HEK293 (cell line): ENCODE measurements around the gene IPO13.

Source experiments
- CTCF ChIA-PET: fragments of 350-600 bp; formaldehyde crosslinking; extraction: SDS; loops from one replicate; lab custom pipeline; 2021; ENCODE audit warnings: antibody characterized with exemption; lab: Yijun Ruan, JAX
- POLR2A ChIA-PET: fragments of 300-600 bp; formaldehyde crosslinking; extraction: SDS; loops from one replicate; lab custom pipeline; 2020; ENCODE audit warnings: antibody characterized with exemption, inconsistent platforms; lab: Yijun Ruan, JAX
- H3K27ac ChIP-seq: fragments of 200-500 bp; sonication (Bioruptor generic); 2 replicates; pipeline ENCODE4 v1.5.1; 2014; ENCODE audit warnings: low read depth, low read length, control low read depth, inconsistent platforms; ENCODE audit errors: extremely low read depth
- H3K36me3 ChIP-seq, 2 experiments: fragments of 200-500 bp in 1 of 2; sonication (Bioruptor generic) in 1 of 2; 1 replicate in 1 of 2; 2 replicates in 1 of 2; pipeline ENCODE4 v1.5.1; 2014 to 2017; ENCODE audit warnings: inconsistent platforms in 2 of 2, low read length in 2 of 2; ENCODE audit not compliant: control insufficient read depth in 2 of 2, insufficient read depth in 1 of 2
- H3K4me1 ChIP-seq: fragments of 200-500 bp; sonication (Bioruptor generic); 2 replicates; pipeline ENCODE4 v1.5.1; 2014; ENCODE audit warnings: mild to moderate bottlenecking, low read length, inconsistent platforms; ENCODE audit not compliant: control insufficient read depth, insufficient read depth
- H3K4me3 ChIP-seq: 2 replicates; pipeline ENCODE4 v1.5.1; 2011; ENCODE audit warnings: low read depth, mild to moderate bottlenecking, control low read depth, low read length, moderate library complexity
- H3K9me3 ChIP-seq: fragments of 200-500 bp; sonication (Bioruptor generic); 2 replicates; pipeline ENCODE4 v1.5.1; 2014; ENCODE audit warnings: low read depth, low read length, inconsistent platforms; ENCODE audit not compliant: control insufficient read depth, insufficient read depth
- BCL11A ChIP-seq: fragments of 450-650 bp; formaldehyde crosslinking; IDR thresholded peaks from 2 replicates; pipeline ENCODE4 v1.5.1; 2016; ENCODE audit warnings: low read depth, missing biosample characterization, missing genetic modification characterization
- SCRT1 ChIP-seq: fragments of 450-650 bp; formaldehyde crosslinking; IDR thresholded peaks from 2 replicates; pipeline ENCODE4 v1.5.1; 2016; ENCODE audit warnings: missing biosample characterization, missing genetic modification characterization, borderline replicate concordance
- ZBTB1 ChIP-seq: fragments of 450-650 bp; formaldehyde crosslinking; IDR thresholded peaks from 2 replicates; pipeline ENCODE4 v1.5.1; 2016; ENCODE audit warnings: missing biosample characterization, missing genetic modification characterization
- ZBTB48 ChIP-seq: fragments of 450-650 bp; formaldehyde crosslinking; IDR thresholded peaks from 2 replicates; pipeline ENCODE4 v1.5.1; 2016; ENCODE audit warnings: missing biosample characterization, missing genetic modification characterization
- ZNF146 ChIP-seq: fragments of 450-650 bp; formaldehyde crosslinking; IDR thresholded peaks from 2 replicates; pipeline ENCODE4 v1.5.1; 2016; ENCODE audit warnings: missing biosample characterization, missing genetic modification characterization
- ZNF292 ChIP-seq: fragments of 450-650 bp; formaldehyde crosslinking; IDR thresholded peaks from 2 replicates; pipeline ENCODE4 v1.5.1; 2016; ENCODE audit warnings: low read depth, missing biosample characterization, missing genetic modification characterization, borderline replicate concordance
- ZNF416 ChIP-seq: fragments of 450-650 bp; formaldehyde crosslinking; IDR thresholded peaks from 2 replicates; pipeline ENCODE4 v1.5.1; 2016; ENCODE audit warnings: missing biosample characterization, missing genetic modification characterization
- ZNF701 ChIP-seq: fragments of 450-650 bp; formaldehyde crosslinking; IDR thresholded peaks from 2 replicates; pipeline ENCODE4 v1.5.1; 2016; ENCODE audit warnings: missing biosample characterization, missing genetic modification characterization
- ZSCAN16 ChIP-seq: fragments of 450-650 bp; formaldehyde crosslinking; IDR thresholded peaks from 2 replicates; pipeline ENCODE4 v1.5.1; 2016; ENCODE audit warnings: missing biosample characterization, missing genetic modification characterization
- TF ChIP-seq, protein P1 (sequence below): fragments of 450-650 bp; formaldehyde crosslinking; conservative IDR thresholded peaks from 2 replicates; pipeline ENCODE4 v1.5.1; 2016; ENCODE audit warnings: low read depth, missing biosample characterization, missing genetic modification characterization
- TF ChIP-seq, protein P2 (sequence below): fragments of 450-650 bp; formaldehyde crosslinking; IDR thresholded peaks from 2 replicates; pipeline ENCODE4 v1.5.1; 2016; ENCODE audit warnings: missing biosample characterization, missing genetic modification characterization, low read depth
- TF ChIP-seq, protein P3 (sequence below): fragments of 450-650 bp; formaldehyde crosslinking; IDR thresholded peaks from 2 replicates; pipeline ENCODE4 v1.5.1; 2016; ENCODE audit warnings: missing biosample characterization, missing genetic modification characterization, borderline replicate concordance

IPO13 gene

DNA sequence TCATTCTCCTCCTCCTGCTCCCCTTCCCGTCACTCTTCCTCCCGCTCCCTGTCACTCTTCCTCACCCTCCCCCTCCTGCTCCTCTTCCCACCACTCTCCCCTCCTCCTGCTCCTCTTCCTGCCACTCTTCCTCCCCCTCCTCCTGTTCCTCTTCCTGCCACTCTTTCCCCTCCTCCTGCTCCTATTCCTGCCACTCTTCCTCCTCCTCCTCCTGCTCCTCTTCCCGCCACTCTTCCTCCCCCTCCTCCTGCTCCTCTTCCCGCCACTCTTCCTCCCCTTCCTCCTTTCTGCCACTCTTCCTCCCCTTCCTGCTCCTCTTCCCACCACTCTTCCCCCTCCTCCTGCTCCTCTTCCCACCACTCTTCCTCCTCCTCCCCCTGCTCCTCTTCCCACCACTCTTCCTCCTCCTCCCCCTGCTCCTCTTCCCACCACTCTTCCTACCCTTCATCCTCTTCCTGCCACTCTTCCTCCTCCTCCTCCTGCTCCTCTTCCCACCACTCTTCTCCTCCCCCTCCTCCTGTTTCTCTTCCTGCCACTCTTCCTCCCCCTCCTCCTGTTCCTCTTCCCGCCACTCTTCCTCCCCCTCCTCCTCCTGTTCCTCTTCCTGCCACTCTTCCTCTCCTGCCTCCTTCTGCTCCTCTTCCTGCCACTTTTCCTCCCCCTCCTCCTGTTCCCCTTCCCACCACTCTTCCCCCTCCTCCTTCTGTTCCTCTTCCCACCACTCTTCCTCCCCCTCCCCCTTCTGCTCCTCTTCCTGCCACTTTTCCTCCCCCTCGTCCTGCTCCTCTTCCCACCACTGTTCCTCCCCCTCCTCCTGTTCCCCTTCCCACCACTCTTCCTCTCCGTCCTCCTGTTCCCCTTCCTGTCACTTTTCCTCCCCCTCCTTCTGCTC, 41.8 kb upstream of the IPO13 start (continued):
- TF ChIP-seq, protein P1, sequence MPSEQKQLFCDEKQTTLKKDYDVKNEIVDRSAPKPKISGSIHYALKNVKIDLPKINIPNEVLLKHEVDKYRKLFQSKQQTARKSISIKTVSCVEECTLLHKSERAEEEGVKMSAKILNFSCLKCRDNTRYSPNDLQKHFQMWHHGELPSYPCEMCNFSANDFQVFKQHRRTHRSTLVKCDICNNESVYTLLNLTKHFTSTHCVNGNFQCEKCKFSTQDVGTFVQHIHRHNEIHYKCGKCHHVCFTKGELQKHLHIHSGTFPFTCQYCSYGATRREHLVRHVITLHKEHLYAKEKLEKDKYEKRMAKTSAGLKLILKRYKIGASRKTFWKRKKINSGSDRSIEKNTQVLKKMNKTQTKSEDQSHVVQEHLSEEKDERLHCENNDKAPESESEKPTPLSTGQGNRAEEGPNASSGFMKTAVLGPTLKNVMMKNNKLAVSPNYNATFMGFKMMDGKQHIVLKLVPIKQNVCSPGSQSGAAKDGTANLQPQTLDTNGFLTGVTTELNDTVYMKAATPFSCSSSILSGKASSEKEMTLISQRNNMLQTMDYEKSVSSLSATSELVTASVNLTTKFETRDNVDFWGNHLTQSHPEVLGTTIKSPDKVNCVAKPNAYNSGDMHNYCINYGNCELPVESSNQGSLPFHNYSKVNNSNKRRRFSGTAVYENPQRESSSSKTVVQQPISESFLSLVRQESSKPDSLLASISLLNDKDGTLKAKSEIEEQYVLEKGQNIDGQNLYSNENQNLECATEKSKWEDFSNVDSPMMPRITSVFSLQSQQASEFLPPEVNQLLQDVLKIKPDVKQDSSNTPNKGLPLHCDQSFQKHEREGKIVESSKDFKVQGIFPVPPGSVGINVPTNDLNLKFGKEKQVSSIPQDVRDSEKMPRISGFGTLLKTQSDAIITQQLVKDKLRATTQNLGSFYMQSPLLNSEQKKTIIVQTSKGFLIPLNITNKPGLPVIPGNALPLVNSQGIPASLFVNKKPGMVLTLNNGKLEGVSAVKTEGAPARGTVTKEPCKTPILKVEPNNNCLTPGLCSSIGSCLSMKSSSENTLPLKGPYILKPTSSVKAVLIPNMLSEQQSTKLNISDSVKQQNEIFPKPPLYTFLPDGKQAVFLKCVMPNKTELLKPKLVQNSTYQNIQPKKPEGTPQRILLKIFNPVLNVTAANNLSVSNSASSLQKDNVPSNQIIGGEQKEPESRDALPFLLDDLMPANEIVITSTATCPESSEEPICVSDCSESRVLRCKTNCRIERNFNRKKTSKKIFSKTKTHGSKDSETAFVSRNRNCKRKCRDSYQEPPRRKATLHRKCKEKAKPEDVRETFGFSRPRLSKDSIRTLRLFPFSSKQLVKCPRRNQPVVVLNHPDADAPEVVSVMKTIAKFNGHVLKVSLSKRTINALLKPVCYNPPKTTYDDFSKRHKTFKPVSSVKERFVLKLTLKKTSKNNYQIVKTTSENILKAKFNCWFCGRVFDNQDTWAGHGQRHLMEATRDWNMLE (tag by site-specific recombination), result no peak
- TF ChIP-seq ZBTB1 (tag by site-specific recombination) (no peak), ZNF292 (tag by site-specific recombination) (no peak)
- TF ChIP-seq, all 188 proteins: peak for 0

DNA sequence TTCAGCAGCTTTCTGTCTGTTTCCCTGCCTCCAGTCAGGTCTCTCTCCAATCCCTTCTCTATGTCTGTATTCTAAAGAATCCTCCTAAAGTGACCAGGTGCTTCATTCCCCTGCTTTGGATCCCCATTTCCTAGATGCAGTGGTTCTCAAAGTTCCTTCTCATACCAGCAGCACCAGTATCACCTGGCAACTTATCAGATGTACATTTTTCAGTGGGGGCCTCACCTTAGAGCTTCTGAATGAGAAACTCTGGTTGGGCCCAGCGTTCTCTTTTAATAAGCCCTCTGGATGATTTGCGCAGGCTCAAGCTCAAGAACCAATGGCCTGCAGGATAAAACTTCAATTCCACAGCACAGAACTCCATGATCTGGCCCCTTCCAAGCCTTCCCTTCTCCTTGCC, 38.5 kb upstream of the IPO13 start:
- no peak overlapping the region for H3K4me3 ChIP-seq
- H3K36me3 ChIP-seq, result no peaks in the 10 kb centered on the region
- H3K4me1 ChIP-seq, result no peaks in the 10 kb centered on the region
- no peak overlapping the region for H3K27ac ChIP-seq
- CTCF ChIA-PET, result interaction anchor here (0.6 to 1.2 kb wide), 3 partner anchors 11 to 144 kb away, joined by 3 to 6 read pairs (median 3); no protein-coding TSS in a partner anchor
- H3K9me3 ChIP-seq, result no peaks in the 10 kb centered on the region
- POLR2A ChIA-PET, result no interaction called here
- TF ChIP-seq, protein P2, sequence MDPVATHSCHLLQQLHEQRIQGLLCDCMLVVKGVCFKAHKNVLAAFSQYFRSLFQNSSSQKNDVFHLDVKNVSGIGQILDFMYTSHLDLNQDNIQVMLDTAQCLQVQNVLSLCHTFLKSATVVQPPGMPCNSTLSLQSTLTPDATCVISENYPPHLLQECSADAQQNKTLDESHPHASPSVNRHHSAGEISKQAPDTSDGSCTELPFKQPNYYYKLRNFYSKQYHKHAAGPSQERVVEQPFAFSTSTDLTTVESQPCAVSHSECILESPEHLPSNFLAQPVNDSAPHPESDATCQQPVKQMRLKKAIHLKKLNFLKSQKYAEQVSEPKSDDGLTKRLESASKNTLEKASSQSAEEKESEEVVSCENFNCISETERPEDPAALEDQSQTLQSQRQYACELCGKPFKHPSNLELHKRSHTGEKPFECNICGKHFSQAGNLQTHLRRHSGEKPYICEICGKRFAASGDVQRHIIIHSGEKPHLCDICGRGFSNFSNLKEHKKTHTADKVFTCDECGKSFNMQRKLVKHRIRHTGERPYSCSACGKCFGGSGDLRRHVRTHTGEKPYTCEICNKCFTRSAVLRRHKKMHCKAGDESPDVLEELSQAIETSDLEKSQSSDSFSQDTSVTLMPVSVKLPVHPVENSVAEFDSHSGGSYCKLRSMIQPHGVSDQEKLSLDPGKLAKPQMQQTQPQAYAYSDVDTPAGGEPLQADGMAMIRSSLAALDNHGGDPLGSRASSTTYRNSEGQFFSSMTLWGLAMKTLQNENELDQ, result no peak
- no peak for TF ChIP-seq ZSCAN16 (tag by site-specific recombination)
- TF ChIP-seq, protein P3, sequence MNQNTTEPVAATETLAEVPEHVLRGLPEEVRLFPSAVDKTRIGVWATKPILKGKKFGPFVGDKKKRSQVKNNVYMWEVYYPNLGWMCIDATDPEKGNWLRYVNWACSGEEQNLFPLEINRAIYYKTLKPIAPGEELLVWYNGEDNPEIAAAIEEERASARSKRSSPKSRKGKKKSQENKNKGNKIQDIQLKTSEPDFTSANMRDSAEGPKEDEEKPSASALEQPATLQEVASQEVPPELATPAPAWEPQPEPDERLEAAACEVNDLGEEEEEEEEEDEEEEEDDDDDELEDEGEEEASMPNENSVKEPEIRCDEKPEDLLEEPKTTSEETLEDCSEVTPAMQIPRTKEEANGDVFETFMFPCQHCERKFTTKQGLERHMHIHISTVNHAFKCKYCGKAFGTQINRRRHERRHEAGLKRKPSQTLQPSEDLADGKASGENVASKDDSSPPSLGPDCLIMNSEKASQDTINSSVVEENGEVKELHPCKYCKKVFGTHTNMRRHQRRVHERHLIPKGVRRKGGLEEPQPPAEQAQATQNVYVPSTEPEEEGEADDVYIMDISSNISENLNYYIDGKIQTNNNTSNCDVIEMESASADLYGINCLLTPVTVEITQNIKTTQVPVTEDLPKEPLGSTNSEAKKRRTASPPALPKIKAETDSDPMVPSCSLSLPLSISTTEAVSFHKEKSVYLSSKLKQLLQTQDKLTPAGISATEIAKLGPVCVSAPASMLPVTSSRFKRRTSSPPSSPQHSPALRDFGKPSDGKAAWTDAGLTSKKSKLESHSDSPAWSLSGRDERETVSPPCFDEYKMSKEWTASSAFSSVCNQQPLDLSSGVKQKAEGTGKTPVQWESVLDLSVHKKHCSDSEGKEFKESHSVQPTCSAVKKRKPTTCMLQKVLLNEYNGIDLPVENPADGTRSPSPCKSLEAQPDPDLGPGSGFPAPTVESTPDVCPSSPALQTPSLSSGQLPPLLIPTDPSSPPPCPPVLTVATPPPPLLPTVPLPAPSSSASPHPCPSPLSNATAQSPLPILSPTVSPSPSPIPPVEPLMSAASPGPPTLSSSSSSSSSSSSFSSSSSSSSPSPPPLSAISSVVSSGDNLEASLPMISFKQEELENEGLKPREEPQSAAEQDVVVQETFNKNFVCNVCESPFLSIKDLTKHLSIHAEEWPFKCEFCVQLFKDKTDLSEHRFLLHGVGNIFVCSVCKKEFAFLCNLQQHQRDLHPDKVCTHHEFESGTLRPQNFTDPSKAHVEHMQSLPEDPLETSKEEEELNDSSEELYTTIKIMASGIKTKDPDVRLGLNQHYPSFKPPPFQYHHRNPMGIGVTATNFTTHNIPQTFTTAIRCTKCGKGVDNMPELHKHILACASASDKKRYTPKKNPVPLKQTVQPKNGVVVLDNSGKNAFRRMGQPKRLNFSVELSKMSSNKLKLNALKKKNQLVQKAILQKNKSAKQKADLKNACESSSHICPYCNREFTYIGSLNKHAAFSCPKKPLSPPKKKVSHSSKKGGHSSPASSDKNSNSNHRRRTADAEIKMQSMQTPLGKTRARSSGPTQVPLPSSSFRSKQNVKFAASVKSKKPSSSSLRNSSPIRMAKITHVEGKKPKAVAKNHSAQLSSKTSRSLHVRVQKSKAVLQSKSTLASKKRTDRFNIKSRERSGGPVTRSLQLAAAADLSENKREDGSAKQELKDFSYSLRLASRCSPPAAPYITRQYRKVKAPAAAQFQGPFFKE, result no peak
- no peak for TF ChIP-seq ZNF701 (tag by site-specific recombination)
- no peak for TF ChIP-seq ZNF416
- TF ChIP-seq ZNF146 (tag by site-specific recombination), result no peak
- TF ChIP-seq SCRT1 (tag by site-specific recombination), result no peak
- TF ChIP-seq ZBTB48 (tag by site-specific recombination), result no peak
- TF ChIP-seq BCL11A (tag by site-specific recombination), result no peak
